Psoas muscle (tissue), 8 donors: ENCODE data around the gene HIP1. TPM values are rescaled to one million over a fixed set of nuclear protein-coding genes. Genes with fewer than 3 reads are reported as not detected.

Experiments
- ATAC-seq, 4 donors: fragments of 200-7000 bp; cut with Tn5 transposase; one replicate each; pipeline ENCODE4 v1.9.1; 2020; ENCODE audit warnings: moderate library complexity in 3 of 4, mild to moderate bottlenecking in 2 of 4
- DNase-seq, 2 donors: peaks; one replicate each; pipeline ENCODE4 v3.0.0-alpha.2; 2020
- H3K27ac ChIP-seq: fragments of 200-600 bp; one replicate; pipeline ENCODE4 v1.8.0; 2022
- H3K27me3 ChIP-seq, 3 donors: fragments of 200-600 bp in 1 of 3; one replicate each; pipeline versions ENCODE4 v1.6.1 to v1.8.0; 2013 to 2022; ENCODE audit warnings: low read length in 2 of 3, mild to moderate bottlenecking in 2 of 3, moderate library complexity in 1 of 3; ENCODE audit not compliant: insufficient read depth in 3 of 3
- H3K36me3 ChIP-seq, 2 donors: fragments of 200-600 bp in 1 of 2; one replicate each; pipeline versions ENCODE4 v1.6.1 to v1.8.0; 2013 to 2022; ENCODE audit warnings: low read depth in 1 of 2, mild to moderate bottlenecking in 1 of 2, moderate library complexity in 1 of 2; ENCODE audit not compliant: insufficient read depth in 1 of 2
- H3K4me1 ChIP-seq: fragments of 200-600 bp; one replicate; pipeline ENCODE4 v1.8.0; 2022
- H3K4me3 ChIP-seq: fragments of 200-600 bp; one replicate; pipeline ENCODE4 v1.8.0; 2022; ENCODE audit warnings: mild to moderate bottlenecking
- H3K9me3 ChIP-seq: fragments of 200-600 bp; one replicate; pipeline ENCODE4 v1.8.0; 2022
- WGBS, 3 donors: extraction: QIAGEN DNeasy Blood & Tissue Kit; methylation state at CpG; one replicate each; pipeline versions ENCODE4 v1.1.6 to v1.1.7; 2013; 5-methylcytosine and 5-hydroxymethylcytosine counted together
- intact Hi-C, 2 donors: fragments of 100-400 bp; cut with DNase I; formaldehyde crosslinking; loops; one replicate each; pipeline versions ENCODE4 v1.11.0 to v1.14.2; 2022
- polyA plus RNA-seq, 3 donors: library from polyadenylated mRNA; stranded (reverse); fragments of 200-250 nt; gene quantifications; one replicate each; pipeline ENCODE4 v1.2.3, GENCODE V29; 2013
- total RNA-seq, 4 donors: library from RNA; stranded (reverse); fragmentation: NEBNext Ultra II Directional in 2 of 4; extraction: Animal tissue kit (Norgen Biotek cat#: 25700) in 2 of 4; gene quantifications; one replicate each; pipeline versions ENCODE4 v1.2.1 to v1.2.4, GENCODE V29; 2021 to 2023
- TF ChIP-seq, protein P1 (sequence below): fragments of 200-600 bp; IDR thresholded peaks from one replicate; pipeline ENCODE4 v1.8.0; 2022; ENCODE audit warnings: antibody characterized with exemption
- donor health status: healthy with polysubstance abuse.
- donor health status: DM: no; HTN: no; CAD: no; lungs with moderate emphysema.
- donor health status: Bipolar disorder and iron deficiency.
- donor health status: healthy.
- donor health status: DM: yes; HTN: yes; CAD: no.
- donor health status: DM: no; HTN: no; CAD: no.
- donor health status: DM: no; HTN: no; CAD: no.
- donor health status: DM: yes; HTN: yes; CAD: no.

Gene HIP1
- total and polyA plus RNA-seq, 7 donors: 2.5 to 11.9 (median 5.4) TPM

DNA sequence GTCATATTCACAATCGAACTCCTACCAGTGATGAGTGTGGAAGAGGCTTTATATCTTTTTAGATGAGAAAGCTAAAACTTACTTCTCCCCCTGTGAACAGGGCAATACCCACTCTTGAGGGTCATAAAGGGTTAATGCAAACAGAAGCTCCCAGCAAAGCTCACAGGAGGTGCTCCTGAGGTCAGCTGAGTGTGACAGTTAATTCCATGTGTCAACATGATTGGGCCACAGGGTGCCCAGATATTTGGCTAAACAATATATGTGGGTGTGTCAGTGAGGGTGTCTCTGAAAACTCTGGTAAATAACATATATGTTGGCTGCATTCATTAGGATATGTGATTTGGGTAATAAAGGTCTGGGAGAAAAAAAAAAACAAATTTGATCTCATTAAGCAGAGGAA lies 86.0 kb downstream of the HIP1 start:
- DNase-seq (no peak), ATAC-seq (no peak)
- Histone ChIP-seq H3K36me3 (no peaks in the 10 kb centered on the region), H3K9me3 (no peaks in the 10 kb centered on the region), H3K27me3 (no peaks in the 10 kb centered on the region), H3K27ac (no peak overlapping the region), H3K4me3 (no peak overlapping the region), H3K4me1 (peaks cover 2% of the 10 kb centered on the region)
- TF ChIP-seq, protein P1, sequence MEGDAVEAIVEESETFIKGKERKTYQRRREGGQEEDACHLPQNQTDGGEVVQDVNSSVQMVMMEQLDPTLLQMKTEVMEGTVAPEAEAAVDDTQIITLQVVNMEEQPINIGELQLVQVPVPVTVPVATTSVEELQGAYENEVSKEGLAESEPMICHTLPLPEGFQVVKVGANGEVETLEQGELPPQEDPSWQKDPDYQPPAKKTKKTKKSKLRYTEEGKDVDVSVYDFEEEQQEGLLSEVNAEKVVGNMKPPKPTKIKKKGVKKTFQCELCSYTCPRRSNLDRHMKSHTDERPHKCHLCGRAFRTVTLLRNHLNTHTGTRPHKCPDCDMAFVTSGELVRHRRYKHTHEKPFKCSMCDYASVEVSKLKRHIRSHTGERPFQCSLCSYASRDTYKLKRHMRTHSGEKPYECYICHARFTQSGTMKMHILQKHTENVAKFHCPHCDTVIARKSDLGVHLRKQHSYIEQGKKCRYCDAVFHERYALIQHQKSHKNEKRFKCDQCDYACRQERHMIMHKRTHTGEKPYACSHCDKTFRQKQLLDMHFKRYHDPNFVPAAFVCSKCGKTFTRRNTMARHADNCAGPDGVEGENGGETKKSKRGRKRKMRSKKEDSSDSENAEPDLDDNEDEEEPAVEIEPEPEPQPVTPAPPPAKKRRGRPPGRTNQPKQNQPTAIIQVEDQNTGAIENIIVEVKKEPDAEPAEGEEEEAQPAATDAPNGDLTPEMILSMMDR: no peak
- WGBS, 3 donors: 97 to 100% (median 98%) methylated on average over 1 of the region's 1 CpG
- intact Hi-C loops: no loop called here

DNA sequence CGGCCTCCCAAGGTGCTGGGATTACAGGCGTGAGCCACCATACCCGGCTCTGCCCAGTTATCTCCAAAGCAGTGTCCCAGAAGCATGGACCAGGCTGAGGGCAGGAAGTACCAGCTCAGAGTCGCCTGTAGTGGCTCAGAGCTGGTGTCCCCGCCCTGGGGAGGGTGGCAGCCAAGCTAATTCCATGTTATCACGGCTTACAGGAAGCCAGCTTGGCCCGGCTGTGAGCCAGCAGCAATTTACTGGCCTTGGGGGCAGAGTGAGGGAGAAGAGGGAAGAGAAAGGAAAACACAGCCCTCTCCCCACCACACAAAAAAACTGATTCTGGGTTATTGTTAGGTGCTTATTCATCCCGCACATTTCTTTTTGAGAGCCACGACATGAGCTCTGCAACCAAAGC lies 88.1 kb downstream of the HIP1 start:
- TF ChIP-seq, protein P1: no peak
- ATAC-seq (peak in 1 of 4 donors; percentile 40), DNase-seq (peak in 1 of 2 donors; percentile 34)
- peaks cover 2% of the 10 kb centered on the region for H3K4me1 ChIP-seq
- H3K27me3 ChIP-seq: no peaks in the 10 kb centered on the region
- no peaks in the 10 kb centered on the region for H3K9me3 ChIP-seq
- intact Hi-C loops: no loop called here
- H3K4me3 ChIP-seq: no peak overlapping the region
- no peaks in the 10 kb centered on the region for H3K36me3 ChIP-seq
- peak overlapping the region; percentile 4 for H3K27ac ChIP-seq
- WGBS, 3 donors: 33 to 47% (median 41%) methylated on average over 9 of the region's 9 CpGs

DNA sequence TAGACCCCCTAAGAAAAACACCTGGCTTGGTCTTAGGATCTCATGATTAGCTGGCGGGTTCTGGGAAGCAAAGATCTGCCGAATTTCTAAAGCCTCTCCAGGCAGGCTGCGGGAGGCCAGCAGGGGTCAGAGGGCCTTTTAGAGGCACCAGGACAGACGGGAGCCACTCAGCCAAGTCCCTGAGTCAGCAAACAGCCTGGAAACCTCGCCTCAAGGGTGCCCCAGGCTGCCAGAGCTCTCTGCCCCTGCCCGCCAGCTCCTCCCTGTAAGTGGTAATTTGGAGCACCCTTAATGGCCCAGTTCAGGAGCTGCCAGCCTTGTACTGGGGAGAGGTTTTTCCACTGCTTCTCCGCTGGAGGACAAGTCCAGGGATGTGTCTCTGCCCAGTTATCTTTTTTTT lies 88.7 kb downstream of the HIP1 start:
- intact Hi-C loops: no loop called here
- no peak for ATAC-seq
- peak overlapping the region; percentile 4 for H3K27ac ChIP-seq

DNA sequence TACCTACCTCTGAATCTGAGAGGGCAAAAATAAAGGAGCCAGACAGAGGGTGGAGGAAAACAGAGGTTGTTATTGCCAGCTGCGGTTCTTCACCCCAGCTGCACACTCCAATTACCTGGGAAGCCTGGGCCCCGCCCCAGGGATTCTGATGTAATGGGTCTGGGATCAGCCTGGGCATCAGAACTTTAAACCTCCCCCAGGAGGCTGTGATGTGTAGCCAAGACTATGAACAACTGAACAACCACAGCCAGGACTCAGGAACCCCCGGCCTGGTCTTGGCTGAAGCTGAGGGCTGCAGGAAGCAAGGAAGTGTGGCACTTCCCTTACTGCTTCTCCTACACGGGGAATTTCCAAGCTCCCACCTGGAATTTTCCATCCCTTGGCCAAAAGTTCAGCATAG lies 89.3 kb downstream of the HIP1 start:
- WGBS, 3 donors: 33 to 43% (median 38%) methylated on average over 4 of the region's 4 CpGs
- Histone ChIP-seq H3K27ac (no peak overlapping the region), H3K27me3 (no peaks in the 10 kb centered on the region), H3K9me3 (no peaks in the 10 kb centered on the region), H3K4me3 (no peak overlapping the region), H3K4me1 (peaks cover 2% of the 10 kb centered on the region), H3K36me3 (no peaks in the 10 kb centered on the region)
- TF ChIP-seq, protein P1: no peak
- DNase-seq: peak in 1 of 2 donors; percentile 16
- no peak for ATAC-seq
- intact Hi-C loops: no loop called here

More for the DNA sequence above, 88.7 kb downstream of the HIP1 start:
- Histone ChIP-seq H3K9me3 (no peaks in the 10 kb centered on the region), H3K4me3 (no peak overlapping the region), H3K36me3 (no peaks in the 10 kb centered on the region), H3K27me3 (no peaks in the 10 kb centered on the region), H3K4me1 (peaks cover 2% of the 10 kb centered on the region)
- 45 to 56% (median 47%) methylated on average over 7 of the region's 7 CpGs for WGBS, 3 donors
- peak in 1 of 2 donors; percentile 19 for DNase-seq
- TF ChIP-seq, protein P1: no peak

DNA sequence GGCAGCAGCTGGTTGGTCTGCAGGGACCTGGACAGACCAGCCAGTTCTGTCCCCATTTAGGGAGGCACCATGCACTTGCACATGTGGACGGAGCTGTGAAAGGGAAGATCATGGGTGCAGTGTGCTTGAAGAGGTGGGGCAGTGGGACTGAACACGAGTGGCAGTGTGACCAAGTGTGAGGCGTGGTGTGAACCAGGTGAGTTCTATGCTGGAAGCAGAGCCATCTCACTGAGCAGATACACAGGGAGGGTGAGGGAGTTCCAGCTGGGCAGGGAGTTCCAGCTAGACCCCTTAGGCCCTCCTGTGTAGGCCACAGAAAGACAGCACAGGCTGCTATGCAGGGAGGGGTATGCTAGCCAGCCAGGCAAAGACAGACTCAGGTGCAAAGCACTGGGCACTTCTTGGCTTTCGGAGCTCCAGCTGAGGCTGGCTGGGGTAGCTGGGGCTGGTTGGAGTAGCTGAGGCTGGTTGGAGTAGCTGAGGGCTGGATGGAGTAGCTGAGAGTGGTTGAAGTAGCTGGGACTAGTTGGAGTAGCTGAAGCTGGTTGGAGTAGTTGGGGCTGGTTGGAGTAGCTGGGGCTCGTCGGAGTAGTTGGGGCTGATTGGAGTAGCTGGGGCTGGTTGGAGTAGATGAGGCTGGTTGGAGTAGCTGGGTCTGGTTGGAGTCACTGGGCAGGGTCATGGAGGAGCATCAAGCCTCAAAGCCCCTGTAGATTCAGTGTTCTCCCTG lies 90.9 kb downstream of the HIP1 start:
- DNase-seq: no peak
- intact Hi-C loops: no loop called here
- ATAC-seq: no peak

More for the DNA sequence above, 90.9 kb downstream of the HIP1 start:
- 91 to 95% (median 92%) methylated on average over 6 of the region's 6 CpGs for WGBS, 3 donors
- TF ChIP-seq, protein P1: no peak
- Histone ChIP-seq H3K4me3 (no peak overlapping the region), H3K36me3 (no peaks in the 10 kb centered on the region), H3K9me3 (peaks cover 6% of the 10 kb centered on the region), H3K27ac (no peak overlapping the region), H3K27me3 (no peaks in the 10 kb centered on the region), H3K4me1 (peaks cover 2% of the 10 kb centered on the region)
